ENCODE results near the gene IL4R.

GRCh38 chr16:27386674-27387073, 72.9 kb downstream of the IL4R start:
- TF ChIP-seq EZH2phosphoT487 (IDR thresholded peaks at IDR 0.05), result no peak
- no peak for TF ChIP-seq CTCF (IDR thresholded peaks at IDR 0.05)
